K562 (cell line): ENCODE data around the gene NKAPL. TPM values are rescaled to one million over a fixed set of nuclear protein-coding genes. Genes with fewer than 3 reads are reported as not detected.

ENCODE experiments used
- ARID2 ChIP-seq: fragments of 450-650 bp; IDR thresholded peaks from 2 replicates; pipeline ENCODE4 v1.6.1; 2017; ENCODE audit warnings: antibody characterized with exemption, mild to moderate bottlenecking
- MCM3 ChIP-seq: fragments of 450-650 bp; IDR thresholded peaks from 2 replicates; pipeline ENCODE4 v1.6.1; 2016
- PHF8 ChIP-seq: fragments of 200-600 bp; sonication (generic); IDR thresholded peaks from 2 replicates; pipeline ENCODE4 v1.6.1; 2012; ENCODE audit warnings: mixed run types, mild to moderate bottlenecking, inconsistent platforms, low read length, moderate library complexity, borderline replicate concordance
- SMARCE1 ChIP-seq: fragments of 450-650 bp; IDR thresholded peaks from 2 replicates; pipeline ENCODE4 v1.7.1; 2016; ENCODE audit warnings: mild to moderate bottlenecking
- SMC3 ChIP-seq: conservative IDR thresholded peaks from 2 replicates; pipeline ENCODE4 v1.6.1; 2011; ENCODE audit warnings: low read depth, low read length, improper control_type of control experiment; ENCODE audit not compliant: insufficient read depth
- SP1 ChIP-seq: sonication (generic); formaldehyde crosslinking; IDR thresholded peaks from 2 replicates; pipeline ENCODE4 v1.8.1; 2022; ENCODE audit warnings: mild to moderate bottlenecking, missing genetic modification reagents
- STAG1 ChIP-seq: sonication (generic); formaldehyde crosslinking; IDR thresholded peaks from 2 replicates; pipeline ENCODE4 v1.5.0; 2020; ENCODE audit warnings: missing genetic modification reagents, borderline replicate concordance
- TEAD2 ChIP-seq: fragments of 450-650 bp; IDR thresholded peaks from 2 replicates; pipeline ENCODE4 v1.6.1; 2016; ENCODE audit warnings: missing genetic modification characterization, control low read depth, missing compliant biosample characterization
- ZFP36 ChIP-seq: fragments of 150-350 bp; IDR thresholded peaks from 2 replicates; pipeline ENCODE4 v1.6.1; 2018; ENCODE audit warnings: low read length, low read depth; ENCODE audit not compliant: partially characterized antibody
- ZNF121 ChIP-seq: sonication (generic); formaldehyde crosslinking; conservative IDR thresholded peaks from 2 replicates; pipeline ENCODE4 v1.8.0; 2022; ENCODE audit warnings: missing genetic modification reagents
- ZNF146 ChIP-seq: IDR thresholded peaks from one replicate; pipeline ENCODE4 v1.6.1; 2018; ENCODE audit warnings: missing compliant biosample characterization; ENCODE audit not compliant: unreplicated experiment
- polyA plus RNA-seq, 8 experiments: library from polyadenylated mRNA; depleted of rRNA in 4 of 8; stranded (reverse) in 5 of 8; unstranded in 3 of 8; fragments of >200 nt; fragmentation: Nextera tagmentation in 2 of 8; fragmentation: Illumina TruSeq in 1 of 8; extraction: Ambion mirVana in 2 of 8; extraction: Trizol in 1 of 8; gene quantifications; 2 replicates each; pipeline versions ENCODE4 v1.2.1 to v1.2.3, GENCODE V29; 2011 to 2014; ENCODE audit warnings: inconsistent platforms in 1 of 8, missing spikeins in 1 of 8
- total RNA-seq, 7 experiments: library from RNA; depleted of rRNA in 6 of 7; stranded (reverse); fragments of >200 nt in 6 of 7; fragmentation: Illumina TruSeq in 2 of 7; extraction: Trizol in 2 of 7; gene quantifications; 2 replicates each; pipeline versions ENCODE4 v1.2.1 to v1.2.3, GENCODE V29; 2011 to 2021; ENCODE audit warnings: low replicate concordance in 1 of 7
- TF ChIP-seq, protein P1 (sequence below), 2 experiments: fragments of 450-650 bp in 1 of 2; IDR thresholded peaks; 2 replicates each; pipeline ENCODE4 v1.6.1; 2011 to 2017; ENCODE audit warnings: low read depth in 2 of 2, antibody characterized with exemption in 1 of 2, borderline replicate concordance in 1 of 2, low read length in 1 of 2, mild to moderate bottlenecking in 1 of 2, mixed read lengths in 1 of 2; ENCODE audit not compliant: control insufficient read depth in 1 of 2
- TF ChIP-seq, protein P2 (sequence below): fragments of 250-450 bp; sonication (Bioruptor Pico); IDR thresholded peaks from 2 replicates; pipeline ENCODE4 v1.5.1; 2021; ENCODE audit warnings: mild to moderate bottlenecking
- TF ChIP-seq, protein P3 (sequence below), 2 experiments: fragments of 450-650 bp in 1 of 2; sonication (generic) in 1 of 2; formaldehyde crosslinking; conservative IDR thresholded peaks; 2 replicates each; pipeline versions ENCODE4 v1.4.0 to v1.8.1; 2020 to 2022; ENCODE audit warnings: mild to moderate bottlenecking in 1 of 2, missing genetic modification reagents in 1 of 2
- TF ChIP-seq, protein P4 (sequence below): fragments of 250-450 bp; sonication (Bioruptor Pico); IDR thresholded peaks from 2 replicates; pipeline ENCODE4 v1.8.0; 2022; ENCODE audit warnings: inconsistent platforms

The NKAPL gene
- total and polyA plus RNA-seq, 9 of the 15 experiments (the other 6 are each of a cell fraction or from before 2014, with no cell fraction given) = not detected

DNA sequence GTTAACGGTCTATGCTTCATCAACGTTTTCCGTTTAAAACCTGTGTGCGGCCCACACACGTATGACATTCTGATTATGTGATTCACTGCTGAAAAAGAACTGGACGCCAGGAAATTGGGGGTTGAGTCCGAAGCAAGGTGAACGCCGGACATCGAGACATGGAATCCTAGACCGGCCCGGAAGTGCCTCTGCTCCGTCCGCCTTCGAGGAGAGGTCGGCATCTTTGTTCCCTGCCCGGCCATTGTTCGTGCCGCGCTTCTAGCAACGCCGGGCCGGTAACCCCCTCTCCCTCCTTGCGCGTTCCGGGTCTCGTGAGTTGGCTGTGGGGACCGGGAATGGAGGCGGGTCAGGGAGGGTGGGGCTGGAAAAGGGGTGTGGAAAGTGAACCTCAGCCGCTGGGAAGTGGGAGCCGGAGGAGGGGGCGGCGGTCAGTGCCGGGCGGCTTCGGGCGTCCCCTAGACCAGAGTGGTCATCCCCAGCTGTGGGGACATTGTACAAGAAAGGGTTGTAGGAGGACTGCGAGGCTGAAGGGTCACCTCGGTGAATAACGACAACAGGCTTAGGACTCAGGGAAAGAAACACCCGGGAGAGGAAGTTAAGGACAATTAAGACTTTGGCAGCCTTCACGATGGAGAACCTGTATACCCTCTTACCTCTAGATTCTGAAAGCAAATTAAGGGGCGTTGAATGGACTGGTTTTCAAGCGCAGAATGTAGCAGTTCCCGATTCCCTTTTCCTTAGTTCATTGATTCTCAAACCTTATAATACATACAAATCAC lies 33.9 kb upstream of the NKAPL start, which contains the start of gene ZSCAN9 (continued):
- TF ChIP-seq ZNF121 = no peak
- TF ChIP-seq, protein P1, sequence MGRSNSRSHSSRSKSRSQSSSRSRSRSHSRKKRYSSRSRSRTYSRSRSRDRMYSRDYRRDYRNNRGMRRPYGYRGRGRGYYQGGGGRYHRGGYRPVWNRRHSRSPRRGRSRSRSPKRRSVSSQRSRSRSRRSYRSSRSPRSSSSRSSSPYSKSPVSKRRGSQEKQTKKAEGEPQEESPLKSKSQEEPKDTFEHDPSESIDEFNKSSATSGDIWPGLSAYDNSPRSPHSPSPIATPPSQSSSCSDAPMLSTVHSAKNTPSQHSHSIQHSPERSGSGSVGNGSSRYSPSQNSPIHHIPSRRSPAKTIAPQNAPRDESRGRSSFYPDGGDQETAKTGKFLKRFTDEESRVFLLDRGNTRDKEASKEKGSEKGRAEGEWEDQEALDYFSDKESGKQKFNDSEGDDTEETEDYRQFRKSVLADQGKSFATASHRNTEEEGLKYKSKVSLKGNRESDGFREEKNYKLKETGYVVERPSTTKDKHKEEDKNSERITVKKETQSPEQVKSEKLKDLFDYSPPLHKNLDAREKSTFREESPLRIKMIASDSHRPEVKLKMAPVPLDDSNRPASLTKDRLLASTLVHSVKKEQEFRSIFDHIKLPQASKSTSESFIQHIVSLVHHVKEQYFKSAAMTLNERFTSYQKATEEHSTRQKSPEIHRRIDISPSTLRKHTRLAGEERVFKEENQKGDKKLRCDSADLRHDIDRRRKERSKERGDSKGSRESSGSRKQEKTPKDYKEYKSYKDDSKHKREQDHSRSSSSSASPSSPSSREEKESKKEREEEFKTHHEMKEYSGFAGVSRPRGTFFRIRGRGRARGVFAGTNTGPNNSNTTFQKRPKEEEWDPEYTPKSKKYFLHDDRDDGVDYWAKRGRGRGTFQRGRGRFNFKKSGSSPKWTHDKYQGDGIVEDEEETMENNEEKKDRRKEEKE (IDR thresholded peaks at IDR 0.05; ENCODE audit: borderline replicate concordance in 1 of 2, control insufficient read depth in 1 of 2, low read depth in 2 of 2, low read length in 1 of 2) = peak in 1 of 2 experiments; percentile 96; a peak in 2 of 4 replicates
- peak; percentile 38 for TF ChIP-seq ZFP36
- peak; percentile 9; the same call in 1 of the 2 replicates for TF ChIP-seq SMARCE1
- TF ChIP-seq ZNF146 (CRISPR knock-in tag) = no peak
- TF ChIP-seq TEAD2 = peak; percentile 35; the same call in 1 of the 2 replicates
- TF ChIP-seq ARID2 = no peak
- no peak for TF ChIP-seq MCM3
- no peak for TF ChIP-seq STAG1 (CRISPR knock-in tag)
- TF ChIP-seq, protein P2, sequence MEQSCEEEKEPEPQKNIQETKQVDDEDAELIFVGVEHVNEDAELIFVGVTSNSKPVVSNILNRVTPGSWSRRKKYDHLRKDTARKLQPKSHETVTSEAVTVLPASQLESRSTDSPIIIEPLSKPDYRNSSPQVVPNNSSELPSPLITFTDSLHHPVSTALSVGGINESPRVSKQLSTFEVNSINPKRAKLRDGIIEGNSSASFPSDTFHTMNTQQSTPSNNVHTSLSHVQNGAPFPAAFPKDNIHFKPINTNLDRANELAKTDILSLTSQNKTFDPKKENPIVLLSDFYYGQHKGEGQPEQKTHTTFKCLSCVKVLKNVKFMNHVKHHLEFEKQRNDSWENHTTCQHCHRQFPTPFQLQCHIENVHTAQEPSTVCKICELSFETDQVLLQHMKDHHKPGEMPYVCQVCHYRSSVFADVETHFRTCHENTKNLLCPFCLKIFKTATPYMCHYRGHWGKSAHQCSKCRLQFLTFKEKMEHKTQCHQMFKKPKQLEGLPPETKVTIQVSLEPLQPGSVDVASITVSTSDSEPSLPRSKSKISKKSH (CRISPR knock-in tag) = no peak
- TF ChIP-seq SMC3 = 0 out of 2 replicates have a peak, but pooled peaks have one; percentile 29
- peak; percentile 84 for TF ChIP-seq PHF8
- peak; percentile 83 for TF ChIP-seq SP1 (CRISPR knock-in tag)
- TF ChIP-seq, protein P3, sequence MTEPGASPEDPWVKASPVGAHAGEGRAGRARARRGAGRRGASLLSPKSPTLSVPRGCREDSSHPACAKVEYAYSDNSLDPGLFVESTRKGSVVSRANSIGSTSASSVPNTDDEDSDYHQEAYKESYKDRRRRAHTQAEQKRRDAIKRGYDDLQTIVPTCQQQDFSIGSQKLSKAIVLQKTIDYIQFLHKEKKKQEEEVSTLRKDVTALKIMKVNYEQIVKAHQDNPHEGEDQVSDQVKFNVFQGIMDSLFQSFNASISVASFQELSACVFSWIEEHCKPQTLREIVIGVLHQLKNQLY (CRISPR knock-in tag; conservative IDR thresholded peaks at IDR 0.05) = 0 out of 4 replicates have a peak, but pooled peaks of 1 of the 2 experiments have one; percentile 24
- TF ChIP-seq, protein P4, sequence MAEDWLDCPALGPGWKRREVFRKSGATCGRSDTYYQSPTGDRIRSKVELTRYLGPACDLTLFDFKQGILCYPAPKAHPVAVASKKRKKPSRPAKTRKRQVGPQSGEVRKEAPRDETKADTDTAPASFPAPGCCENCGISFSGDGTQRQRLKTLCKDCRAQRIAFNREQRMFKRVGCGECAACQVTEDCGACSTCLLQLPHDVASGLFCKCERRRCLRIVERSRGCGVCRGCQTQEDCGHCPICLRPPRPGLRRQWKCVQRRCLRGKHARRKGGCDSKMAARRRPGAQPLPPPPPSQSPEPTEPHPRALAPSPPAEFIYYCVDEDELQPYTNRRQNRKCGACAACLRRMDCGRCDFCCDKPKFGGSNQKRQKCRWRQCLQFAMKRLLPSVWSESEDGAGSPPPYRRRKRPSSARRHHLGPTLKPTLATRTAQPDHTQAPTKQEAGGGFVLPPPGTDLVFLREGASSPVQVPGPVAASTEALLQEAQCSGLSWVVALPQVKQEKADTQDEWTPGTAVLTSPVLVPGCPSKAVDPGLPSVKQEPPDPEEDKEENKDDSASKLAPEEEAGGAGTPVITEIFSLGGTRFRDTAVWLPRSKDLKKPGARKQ = no peak
